GM06990 (cell line): ENCODE measurements around the gene TMEM62.
A peak's percentile ranks its signal among the peaks of the same experiment; 100 is the strongest.

ENCODE experiments used
- DNase-seq: peaks from one replicate; pipeline ENCODE4 v3.0.0-alpha.2; 2011; ENCODE audit not compliant: insufficient read length; ENCODE audit errors: extremely low read depth
- H3K27me3 ChIP-seq: replicated peaks from 2 replicates; pipeline ENCODE4 v1.6.0; 2011; ENCODE audit warnings: low read length; ENCODE audit not compliant: control insufficient read depth, insufficient read depth
- H3K36me3 ChIP-seq: 2 replicates; pipeline ENCODE4 v1.5.1; 2011; ENCODE audit warnings: low read length; ENCODE audit not compliant: control insufficient read depth, insufficient read depth
- H3K4me3 ChIP-seq: replicated peaks from 2 replicates; pipeline ENCODE4 v1.5.1; 2011; ENCODE audit warnings: low read depth, mild to moderate bottlenecking, control low read depth, low read length
- TF ChIP-seq, protein P1 (sequence below): IDR thresholded peaks from 2 replicates; pipeline ENCODE4 v1.5.1; 2011; ENCODE audit warnings: low read length, control low read depth, mild to moderate bottlenecking, inconsistent platforms; ENCODE audit not compliant: insufficient read depth, poor library complexity, severe bottlenecking

The TMEM62 gene

GRCh38 chr15:43215961-43216360 lies 82.6 kb downstream of the TMEM62 start:
- no peaks in the 10 kb centered on the region for H3K27me3 ChIP-seq
- no peak overlapping the region for H3K4me3 ChIP-seq
- no peaks in the 10 kb centered on the region for H3K36me3 ChIP-seq
- DNase-seq: no peak
- TF ChIP-seq, protein P1, sequence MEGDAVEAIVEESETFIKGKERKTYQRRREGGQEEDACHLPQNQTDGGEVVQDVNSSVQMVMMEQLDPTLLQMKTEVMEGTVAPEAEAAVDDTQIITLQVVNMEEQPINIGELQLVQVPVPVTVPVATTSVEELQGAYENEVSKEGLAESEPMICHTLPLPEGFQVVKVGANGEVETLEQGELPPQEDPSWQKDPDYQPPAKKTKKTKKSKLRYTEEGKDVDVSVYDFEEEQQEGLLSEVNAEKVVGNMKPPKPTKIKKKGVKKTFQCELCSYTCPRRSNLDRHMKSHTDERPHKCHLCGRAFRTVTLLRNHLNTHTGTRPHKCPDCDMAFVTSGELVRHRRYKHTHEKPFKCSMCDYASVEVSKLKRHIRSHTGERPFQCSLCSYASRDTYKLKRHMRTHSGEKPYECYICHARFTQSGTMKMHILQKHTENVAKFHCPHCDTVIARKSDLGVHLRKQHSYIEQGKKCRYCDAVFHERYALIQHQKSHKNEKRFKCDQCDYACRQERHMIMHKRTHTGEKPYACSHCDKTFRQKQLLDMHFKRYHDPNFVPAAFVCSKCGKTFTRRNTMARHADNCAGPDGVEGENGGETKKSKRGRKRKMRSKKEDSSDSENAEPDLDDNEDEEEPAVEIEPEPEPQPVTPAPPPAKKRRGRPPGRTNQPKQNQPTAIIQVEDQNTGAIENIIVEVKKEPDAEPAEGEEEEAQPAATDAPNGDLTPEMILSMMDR: no peak

- no peaks in the 10 kb centered on the region for H3K27me3 ChIP-seq
- TF ChIP-seq, protein P1: peak; percentile 22
- H3K36me3 ChIP-seq: no peaks in the 10 kb centered on the region
- H3K4me3 ChIP-seq: no peak overlapping the region
- DNase-seq: no peak
Observed at GRCh38 chr15:43218908-43219706, 85.7 kb downstream of the TMEM62 start.

DNA sequence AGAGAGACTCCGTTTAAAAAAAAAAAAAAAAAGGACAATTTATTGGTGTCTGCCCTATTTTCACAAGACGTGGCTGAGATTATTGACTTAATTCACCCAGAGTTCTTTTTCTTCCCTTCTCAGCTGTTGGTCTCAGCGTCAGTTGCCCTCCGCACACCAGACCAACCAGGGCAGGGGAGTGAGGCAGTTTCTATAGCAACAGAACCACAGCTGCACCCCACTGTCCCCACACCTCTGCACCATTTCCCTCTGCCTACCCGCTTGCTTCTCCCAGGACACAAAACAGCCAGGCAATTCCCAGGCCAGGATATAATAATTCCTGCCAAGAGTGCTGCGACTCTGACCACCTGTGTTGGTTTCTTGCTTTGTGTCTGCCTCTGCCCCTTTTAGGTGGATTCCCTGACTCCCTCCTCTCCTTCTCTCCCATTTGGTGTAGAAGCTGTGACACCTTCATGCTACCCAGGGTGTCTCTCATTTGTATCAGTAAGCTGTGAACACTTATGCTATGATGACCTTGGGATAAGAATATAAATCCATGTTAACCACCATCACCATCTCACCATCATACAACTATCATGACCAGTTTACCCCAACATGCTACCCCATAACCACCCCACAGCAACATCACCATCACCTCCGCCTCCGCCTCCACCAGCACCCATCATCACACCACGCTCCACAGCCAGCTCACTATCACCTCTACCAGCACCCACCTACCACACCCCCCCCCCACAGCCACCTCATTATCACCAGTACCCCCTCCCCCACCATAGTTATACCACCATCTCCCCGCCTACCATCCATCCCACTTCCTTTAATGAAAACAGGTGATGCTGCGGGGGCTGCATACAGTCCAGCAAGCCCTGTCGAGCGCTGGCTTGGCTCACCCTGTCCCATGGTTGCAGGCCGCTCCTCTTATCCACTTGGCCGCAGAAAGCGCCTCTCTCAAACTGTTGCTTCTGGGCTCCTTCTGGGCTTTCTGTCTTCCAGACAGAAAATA lies 86.8 kb downstream of the TMEM62 start:
- no peak for DNase-seq
- TF ChIP-seq, protein P1: no peak
- Histone ChIP-seq H3K36me3 (no peaks in the 10 kb centered on the region), H3K27me3 (no peaks in the 10 kb centered on the region), H3K4me3 (no peak overlapping the region)

GRCh38 chr15:43220991-43221403 lies 87.6 kb downstream of the TMEM62 start, which contains the start of gene EPB42:
Gene EPB42, minus strand, starts transcription at chr15:43221018. Its CDS starts 193 bp downstream, at chr15:43220825.
- DNase-seq: no peak

GRCh38 chr15:43221422-43221821 lies 88.0 kb downstream of the TMEM62 start:
- DNase-seq: no peak
- TF ChIP-seq, protein P1: no peak
- no peaks in the 10 kb centered on the region for H3K36me3 ChIP-seq
- H3K27me3 ChIP-seq: no peaks in the 10 kb centered on the region
- no peak overlapping the region for H3K4me3 ChIP-seq

More at GRCh38 chr15:43220991-43221403, 87.6 kb downstream of the TMEM62 start, which contains the start of gene EPB42:
- TF ChIP-seq, protein P1: no peak
- H3K36me3 ChIP-seq: no peaks in the 10 kb centered on the region
- H3K4me3 ChIP-seq: no peak within 1 kb of the TSS
- no peaks in the 10 kb centered on the region for H3K27me3 ChIP-seq
